GM13977 (cell line): ENCODE data around the gene KCNQ1.

ENCODE experiments used
- DNase-seq: peaks from one replicate; pipeline ENCODE4 v3.0.0; 2012; ENCODE audit warnings: low spot score
- CTCF ChIP-seq: IDR thresholded peaks from 2 replicates; pipeline ENCODE4 v1.5.1; 2012; ENCODE audit warnings: mild to moderate bottlenecking, control low read depth; ENCODE audit not compliant: insufficient read depth; ENCODE audit errors: extremely low read depth, missing control alignments
- in situ Hi-C: fragments of 300-500 bp; cut with MboI; formaldehyde crosslinking; loops from one replicate; pipeline ENCODE4 v1.12.0; 2022; ENCODE audit warnings: low sequenced_read_pairs, low pct_unique_long_range_greater_than_20kb, mixed read lengths, inconsistent platforms; ENCODE audit not compliant: unreplicated experiment

The KCNQ1 gene

GRCh38 chr11:2548596-2548995 lies 103.8 kb downstream of the KCNQ1 start:
- in situ Hi-C loops, result no loop called here
- TF ChIP-seq CTCF, result no peak
- DNase-seq, result no peak

GRCh38 chr11:2549080-2549479 lies 104.3 kb downstream of the KCNQ1 start:
- DNase-seq, result no peak
- in situ Hi-C loops, result no loop called here
- no peak for TF ChIP-seq CTCF

GRCh38 chr11:2549491-2549875 lies 104.7 kb downstream of the KCNQ1 start:
- no peak for DNase-seq
- in situ Hi-C loops, result no loop called here
- no peak for TF ChIP-seq CTCF

- in situ Hi-C loops, result no loop called here
- DNase-seq, result no peak
- TF ChIP-seq CTCF, result no peak
Measured at GRCh38 chr11:2549876-2550605, 105.2 kb downstream of the KCNQ1 start.

- no peak for TF ChIP-seq CTCF
- DNase-seq, result no peak
- in situ Hi-C loops, result no loop called here
Measured at GRCh38 chr11:2550606-2550970, 105.8 kb downstream of the KCNQ1 start.

GRCh38 chr11:2551131-2551530 lies 106.3 kb downstream of the KCNQ1 start:
- DNase-seq, result no peak
- no peak for TF ChIP-seq CTCF
- in situ Hi-C loops, result no loop called here
